HEK293 (cell line): ENCODE measurements around the gene PXDC1.
"Not testable (repeated sequence)": the region's sequence is repeated elsewhere in the genome, so short reads cannot be mapped to it uniquely, and the experiment has no call there.

Experiments used
- CTCF ChIA-PET: fragments of 350-600 bp; formaldehyde crosslinking; extraction: SDS; loops from one replicate; lab custom pipeline; 2021; ENCODE audit warnings: antibody characterized with exemption; lab: Yijun Ruan, JAX
- POLR2A ChIA-PET: fragments of 300-600 bp; formaldehyde crosslinking; extraction: SDS; loops from one replicate; lab custom pipeline; 2020; ENCODE audit warnings: antibody characterized with exemption, inconsistent platforms; lab: Yijun Ruan, JAX
- H3K27ac ChIP-seq: fragments of 200-500 bp; sonication (Bioruptor generic); 2 replicates; pipeline ENCODE4 v1.5.1; 2014; ENCODE audit warnings: low read depth, low read length, control low read depth, inconsistent platforms; ENCODE audit errors: extremely low read depth
- H3K36me3 ChIP-seq, 2 experiments: fragments of 200-500 bp in 1 of 2; sonication (Bioruptor generic) in 1 of 2; 1 replicate in 1 of 2; 2 replicates in 1 of 2; pipeline ENCODE4 v1.5.1; 2014 to 2017; ENCODE audit warnings: inconsistent platforms in 2 of 2, low read length in 2 of 2; ENCODE audit not compliant: control insufficient read depth in 2 of 2, insufficient read depth in 1 of 2
- H3K4me1 ChIP-seq: fragments of 200-500 bp; sonication (Bioruptor generic); 2 replicates; pipeline ENCODE4 v1.5.1; 2014; ENCODE audit warnings: mild to moderate bottlenecking, low read length, inconsistent platforms; ENCODE audit not compliant: control insufficient read depth, insufficient read depth
- H3K4me3 ChIP-seq: 2 replicates; pipeline ENCODE4 v1.5.1; 2011; ENCODE audit warnings: low read depth, mild to moderate bottlenecking, control low read depth, low read length, moderate library complexity
- H3K9me3 ChIP-seq: fragments of 200-500 bp; sonication (Bioruptor generic); 2 replicates; pipeline ENCODE4 v1.5.1; 2014; ENCODE audit warnings: low read depth, low read length, inconsistent platforms; ENCODE audit not compliant: control insufficient read depth, insufficient read depth
- EGR2 ChIP-seq: fragments of 450-650 bp; formaldehyde crosslinking; IDR thresholded peaks from 2 replicates; pipeline ENCODE4 v1.5.1; 2016; ENCODE audit warnings: low read depth, missing biosample characterization, missing genetic modification characterization
- IKZF3 ChIP-seq: fragments of 450-650 bp; IDR thresholded peaks from 2 replicates; pipeline ENCODE4 v1.5.0; 2018; ENCODE audit warnings: missing biosample characterization, mild to moderate bottlenecking, missing genetic modification characterization, moderate library complexity
- PRDM2 ChIP-seq: fragments of 450-650 bp; formaldehyde crosslinking; IDR thresholded peaks from 2 replicates; pipeline ENCODE4 v1.5.1; 2016; ENCODE audit warnings: missing biosample characterization, missing genetic modification characterization, borderline replicate concordance
- SCRT2 ChIP-seq: fragments of 450-650 bp; formaldehyde crosslinking; IDR thresholded peaks from 2 replicates; pipeline ENCODE4 v1.5.1; 2016; ENCODE audit warnings: missing biosample characterization, missing genetic modification characterization
- ZBTB6 ChIP-seq: fragments of 450-650 bp; formaldehyde crosslinking; IDR thresholded peaks from 2 replicates; pipeline ENCODE4 v1.5.1; 2017; ENCODE audit warnings: missing biosample characterization, missing genetic modification characterization
- ZNF133 ChIP-seq: fragments of 450-650 bp; formaldehyde crosslinking; IDR thresholded peaks from 2 replicates; pipeline ENCODE4 v1.5.1; 2016; ENCODE audit warnings: missing biosample characterization, missing genetic modification characterization
- ZNF157 ChIP-seq: fragments of 450-650 bp; formaldehyde crosslinking; IDR thresholded peaks from 2 replicates; pipeline ENCODE4 v1.5.1; 2016; ENCODE audit warnings: missing biosample characterization, missing genetic modification characterization
- ZNF175 ChIP-seq: fragments of 450-650 bp; formaldehyde crosslinking; IDR thresholded peaks from 2 replicates; pipeline ENCODE4 v1.5.1; 2016; ENCODE audit warnings: missing biosample characterization, missing genetic modification characterization
- ZNF223 ChIP-seq: fragments of 450-650 bp; formaldehyde crosslinking; IDR thresholded peaks from 2 replicates; pipeline ENCODE4 v1.5.1; 2016; ENCODE audit warnings: missing biosample characterization, missing genetic modification characterization
- ZNF248 ChIP-seq: fragments of 450-650 bp; formaldehyde crosslinking; IDR thresholded peaks from 2 replicates; pipeline ENCODE4 v1.5.1; 2017; ENCODE audit warnings: missing biosample characterization, missing genetic modification characterization
- ZNF433 ChIP-seq: fragments of 450-650 bp; formaldehyde crosslinking; IDR thresholded peaks from 2 replicates; pipeline ENCODE4 v1.5.1; 2016; ENCODE audit warnings: missing biosample characterization, missing genetic modification characterization, low read depth
- ZNF473 ChIP-seq: fragments of 450-650 bp; formaldehyde crosslinking; IDR thresholded peaks from 2 replicates; pipeline ENCODE4 v1.5.1; 2017; ENCODE audit warnings: missing biosample characterization, missing genetic modification characterization
- ZNF501 ChIP-seq: fragments of 450-650 bp; formaldehyde crosslinking; IDR thresholded peaks from 2 replicates; pipeline ENCODE4 v1.5.1; 2016; ENCODE audit warnings: missing biosample characterization, missing genetic modification characterization
- ZNF510 ChIP-seq: fragments of 450-650 bp; formaldehyde crosslinking; IDR thresholded peaks from 2 replicates; pipeline ENCODE4 v1.5.1; 2018; ENCODE audit warnings: mild to moderate bottlenecking, missing genetic modification characterization, missing biosample characterization; ENCODE audit not compliant: insufficient replicate concordance
- ZNF514 ChIP-seq: fragments of 450-650 bp; formaldehyde crosslinking; IDR thresholded peaks from 2 replicates; pipeline ENCODE4 v1.5.1; 2016; ENCODE audit warnings: missing biosample characterization, missing genetic modification characterization
- ZNF621 ChIP-seq: fragments of 450-650 bp; formaldehyde crosslinking; IDR thresholded peaks from 2 replicates; pipeline ENCODE4 v1.5.1; 2017; ENCODE audit warnings: missing biosample characterization, missing genetic modification characterization
- ZNF626 ChIP-seq: fragments of 450-650 bp; sonication (Bioruptor Pico); formaldehyde crosslinking; IDR thresholded peaks from 2 replicates; pipeline ENCODE4 v1.5.1; 2018; ENCODE audit warnings: missing biosample characterization, missing genetic modification characterization, inconsistent platforms
- ZNF692 ChIP-seq: fragments of 450-650 bp; formaldehyde crosslinking; IDR thresholded peaks from 2 replicates; pipeline ENCODE4 v1.5.1; 2016; ENCODE audit warnings: missing biosample characterization, missing genetic modification characterization
- ZNF843 ChIP-seq: fragments of 450-650 bp; formaldehyde crosslinking; IDR thresholded peaks from 2 replicates; pipeline ENCODE4 v1.5.1; 2016; ENCODE audit warnings: missing biosample characterization, missing genetic modification characterization
- TF ChIP-seq, protein P1 (sequence below): fragments of 450-650 bp; formaldehyde crosslinking; IDR thresholded peaks from 2 replicates; pipeline ENCODE4 v1.5.1; 2016; ENCODE audit warnings: missing biosample characterization, missing genetic modification characterization

The PXDC1 gene

GRCh38 chr6:3721810-3722621 is 29.5 kb downstream of the PXDC1 start (continued):
- TF ChIP-seq PRDM2 (no peak), IKZF3 (tag by site-specific recombination) (no peak), ZNF692 (tag by site-specific recombination) (no peak), ZNF133 (no peak), ZBTB6 (no peak)

DNA sequence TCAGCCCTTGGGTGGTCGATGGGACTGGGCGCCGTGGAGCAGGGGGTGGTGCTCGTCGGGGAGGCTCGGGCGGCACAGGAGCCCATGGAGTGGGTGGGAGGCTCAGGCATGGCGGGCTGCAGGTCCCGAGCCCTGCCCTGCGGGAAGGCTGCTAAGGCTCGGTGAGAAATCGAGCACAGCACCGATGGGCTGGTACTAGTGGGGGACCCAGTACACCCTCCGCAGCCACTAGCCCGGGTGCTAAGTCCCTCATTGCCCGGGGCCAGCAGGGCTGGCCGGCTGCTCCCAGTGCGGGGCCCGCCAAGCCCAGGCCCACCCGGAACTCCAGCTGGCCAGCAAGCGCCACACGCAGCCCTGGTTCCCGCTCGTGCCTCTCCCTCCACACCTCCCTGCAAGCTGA is 30.7 kb downstream of the PXDC1 start:
- H3K4me3 ChIP-seq, H3K27ac ChIP-seq, H3K4me1 ChIP-seq, H3K9me3 ChIP-seq, POLR2A ChIA-PET: not testable (repeated sequence)
- CTCF ChIA-PET, result interaction anchor here (0.6 to 2.4 kb wide), 4 partner anchors 9 to 265 kb away, joined by 3 to 7 read pairs (median 3); no protein-coding TSS in a partner anchor
- H3K36me3 ChIP-seq, result peaks cover 0 to 24% of the 10 kb centered on the region in 2 experiments; a peak in 1 of 3 replicates

GRCh38 chr6:3719462-3720308 is 31.8 kb downstream of the PXDC1 start:
- ChIA-PET CTCF (interaction anchor here (0.6 to 1.2 kb wide), 5 partner anchors 10 to 309 kb away, joined by 3 read pairs; no protein-coding TSS in a partner anchor), POLR2A (no interaction called here)
- TF ChIP-seq ZNF621 (tag by site-specific recombination) (no peak), ZNF433 (no peak), ZNF223 (tag by site-specific recombination) (no peak), ZNF175 (tag by site-specific recombination) (no peak), SCRT2 (tag by site-specific recombination) (no peak), ZNF157 (tag by site-specific recombination) (no peak), ZNF501 (no peak), ZNF514 (no peak), ZNF510 (tag by site-specific recombination) (no peak), EGR2 (tag by site-specific recombination) (no peak), ZNF626 (tag by site-specific recombination) (no peak), ZNF843 (tag by site-specific recombination) (no peak), ZNF248 (tag by site-specific recombination) (no peak), ZNF473 (tag by site-specific recombination) (no peak)
- TF ChIP-seq, protein P1, sequence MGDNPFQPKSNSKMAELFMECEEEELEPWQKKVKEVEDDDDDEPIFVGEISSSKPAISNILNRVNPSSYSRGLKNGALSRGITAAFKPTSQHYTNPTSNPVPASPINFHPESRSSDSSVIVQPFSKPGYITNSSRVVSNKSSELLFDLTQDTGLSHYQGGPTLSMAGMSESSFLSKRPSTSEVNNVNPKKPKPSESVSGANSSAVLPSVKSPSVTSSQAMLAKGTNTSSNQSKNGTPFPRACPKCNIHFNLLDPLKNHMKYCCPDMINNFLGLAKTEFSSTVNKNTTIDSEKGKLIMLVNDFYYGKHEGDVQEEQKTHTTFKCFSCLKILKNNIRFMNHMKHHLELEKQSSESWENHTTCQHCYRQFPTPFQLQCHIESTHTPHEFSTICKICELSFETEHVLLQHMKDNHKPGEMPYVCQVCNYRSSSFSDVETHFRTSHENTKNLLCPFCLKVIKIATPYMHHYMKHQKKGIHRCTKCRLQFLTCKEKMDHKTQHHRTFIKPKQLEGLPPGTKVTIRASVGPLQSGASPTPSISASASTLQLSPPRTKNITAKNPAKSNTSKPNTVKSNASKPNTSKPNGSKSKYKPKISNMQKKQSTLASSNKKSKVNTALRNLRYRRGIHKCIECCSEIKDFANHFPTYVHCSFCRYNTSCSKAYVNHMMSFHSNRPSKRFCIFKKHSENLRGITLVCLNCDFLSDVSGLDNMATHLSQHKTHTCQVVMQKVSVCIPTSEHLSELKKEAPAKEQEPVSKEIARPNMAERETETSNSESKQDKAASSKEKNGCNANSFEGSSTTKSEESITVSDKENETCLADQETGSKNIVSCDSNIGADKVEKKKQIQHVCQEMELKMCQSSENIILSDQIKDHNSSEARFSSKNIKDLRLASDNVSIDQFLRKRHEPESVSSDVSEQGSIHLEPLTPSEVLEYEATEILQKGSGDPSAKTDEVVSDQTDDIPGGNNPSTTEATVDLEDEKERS (tag by site-specific recombination), result no peak

More at GRCh38 chr6:3719462-3720308, 31.8 kb downstream of the PXDC1 start:
- no peaks in the 10 kb centered on the region for H3K4me1 ChIP-seq
- no peak overlapping the region for H3K27ac ChIP-seq
- no peak overlapping the region for H3K4me3 ChIP-seq
- peaks cover 0 to 22% of the 10 kb centered on the region in 2 experiments; a peak in 1 of 3 replicates for H3K36me3 ChIP-seq
- H3K9me3 ChIP-seq, result no peaks in the 10 kb centered on the region
